ENCODE measurements around the gene KIF7.

Gene KIF7

GRCh38 chr15:89648106-89649012 lies 6.9 kb downstream of the KIF7 start:
- H3K36me3 ChIP-seq (ENCODE audit: control insufficient read depth in 2 of 2, insufficient read depth in 2 of 2, low read length in 2 of 2): no peaks in the 10 kb centered on the region
- H3K9me3 ChIP-seq (ENCODE audit: control insufficient read depth in 2 of 2, low read length in 2 of 2): no peaks in the 10 kb centered on the region
- H3K4me1 ChIP-seq (ENCODE audit: control insufficient read depth in 2 of 2, insufficient read depth in 2 of 2, low read length in 2 of 2): peaks cover 3 to 4% of the 10 kb centered on the region in 2 donors
- H3K4me3 ChIP-seq (ENCODE audit: low read length in 2 of 2): no peak overlapping the region
- H3K27me3 ChIP-seq (ENCODE audit: control insufficient read depth in 2 of 2, insufficient read depth in 2 of 2, low read length in 2 of 2): no peaks in the 10 kb centered on the region
- H3K9ac ChIP-seq (ENCODE audit: low read depth in 1 of 2, low read length in 2 of 2): no peak overlapping the region
- H3K27ac ChIP-seq (ENCODE audit: low read depth in 2 of 2, low read length in 2 of 2): no peak overlapping the region

- Histone ChIP-seq H3K4me1 (ENCODE audit: control insufficient read depth in 2 of 2, insufficient read depth in 2 of 2, low read length in 2 of 2) (peaks cover 3 to 4% of the 10 kb centered on the region in 2 donors), H3K9ac (ENCODE audit: low read depth in 1 of 2, low read length in 2 of 2) (peak overlapping the region in 1 of 2 donors; percentile 36), H3K9me3 (ENCODE audit: control insufficient read depth in 2 of 2, low read length in 2 of 2) (no peaks in the 10 kb centered on the region), H3K36me3 (ENCODE audit: control insufficient read depth in 2 of 2, insufficient read depth in 2 of 2, low read length in 2 of 2) (no peaks in the 10 kb centered on the region), H3K4me3 (ENCODE audit: low read length in 2 of 2) (peak overlapping the region; percentile 51 to 66), H3K27ac (ENCODE audit: low read depth in 2 of 2, low read length in 2 of 2) (no peak overlapping the region), H3K27me3 (ENCODE audit: control insufficient read depth in 2 of 2, insufficient read depth in 2 of 2, low read length in 2 of 2) (no peaks in the 10 kb centered on the region)
These were observed 7.9 kb downstream of the KIF7 start for GRCh38 chr15:89647191-89647851.

- peaks cover 3 to 4% of the 10 kb centered on the region in 2 donors for H3K4me1 ChIP-seq (ENCODE audit: control insufficient read depth in 2 of 2, insufficient read depth in 2 of 2, low read length in 2 of 2)
- no peaks in the 10 kb centered on the region for H3K36me3 ChIP-seq (ENCODE audit: control insufficient read depth in 2 of 2, insufficient read depth in 2 of 2, low read length in 2 of 2)
These were observed 8.7 kb downstream of the KIF7 start for GRCh38 chr15:89646416-89647141.

GRCh38 chr15:89645680-89646079 lies 9.6 kb downstream of the KIF7 start:
- H3K4me3 ChIP-seq (ENCODE audit: low read length in 2 of 2): no peak overlapping the region
- H3K4me1 ChIP-seq (ENCODE audit: control insufficient read depth in 2 of 2, insufficient read depth in 2 of 2, low read length in 2 of 2): peaks cover 3 to 4% of the 10 kb centered on the region in 2 donors
- no peaks in the 10 kb centered on the region for H3K9me3 ChIP-seq (ENCODE audit: control insufficient read depth in 2 of 2, low read length in 2 of 2)
- no peak overlapping the region for H3K9ac ChIP-seq (ENCODE audit: low read depth in 1 of 2, low read length in 2 of 2)
- no peak overlapping the region for H3K27ac ChIP-seq (ENCODE audit: low read depth in 2 of 2, low read length in 2 of 2)
- no peaks in the 10 kb centered on the region for H3K36me3 ChIP-seq (ENCODE audit: control insufficient read depth in 2 of 2, insufficient read depth in 2 of 2, low read length in 2 of 2)
- H3K27me3 ChIP-seq (ENCODE audit: control insufficient read depth in 2 of 2, insufficient read depth in 2 of 2, low read length in 2 of 2): no peaks in the 10 kb centered on the region

More at GRCh38 chr15:89646416-89647141, 8.7 kb downstream of the KIF7 start:
- Histone ChIP-seq H3K4me3 (ENCODE audit: low read length in 2 of 2) (no peak overlapping the region), H3K27me3 (ENCODE audit: control insufficient read depth in 2 of 2, insufficient read depth in 2 of 2, low read length in 2 of 2) (no peaks in the 10 kb centered on the region), H3K9me3 (ENCODE audit: control insufficient read depth in 2 of 2, low read length in 2 of 2) (no peaks in the 10 kb centered on the region), H3K9ac (ENCODE audit: low read depth in 1 of 2, low read length in 2 of 2) (no peak overlapping the region), H3K27ac (ENCODE audit: low read depth in 2 of 2, low read length in 2 of 2) (no peak overlapping the region)

GRCh38 chr15:89642106-89642505 lies 13.2 kb downstream of the KIF7 start:
- no peaks in the 10 kb centered on the region for H3K27me3 ChIP-seq (ENCODE audit: control insufficient read depth in 2 of 2, insufficient read depth in 2 of 2, low read length in 2 of 2)
- H3K36me3 ChIP-seq (ENCODE audit: control insufficient read depth in 2 of 2, insufficient read depth in 2 of 2, low read length in 2 of 2): no peaks in the 10 kb centered on the region
- no peak overlapping the region for H3K4me3 ChIP-seq (ENCODE audit: low read length in 2 of 2)
- no peaks in the 10 kb centered on the region for H3K9me3 ChIP-seq (ENCODE audit: control insufficient read depth in 2 of 2, low read length in 2 of 2)
- H3K4me1 ChIP-seq (ENCODE audit: control insufficient read depth in 2 of 2, insufficient read depth in 2 of 2, low read length in 2 of 2): peaks cover 0 to under 1% of the 10 kb centered on the region in 2 donors
- no peak overlapping the region for H3K9ac ChIP-seq (ENCODE audit: low read depth in 1 of 2, low read length in 2 of 2)
- H3K27ac ChIP-seq (ENCODE audit: low read depth in 2 of 2, low read length in 2 of 2): no peak overlapping the region

GRCh38 chr15:89641053-89641452 lies 14.2 kb downstream of the KIF7 start:
- Histone ChIP-seq H3K4me3 (ENCODE audit: low read length in 2 of 2) (no peak overlapping the region), H3K27me3 (ENCODE audit: control insufficient read depth in 2 of 2, insufficient read depth in 2 of 2, low read length in 2 of 2) (no peaks in the 10 kb centered on the region), H3K9ac (ENCODE audit: low read depth in 1 of 2, low read length in 2 of 2) (no peak overlapping the region), H3K27ac (ENCODE audit: low read depth in 2 of 2, low read length in 2 of 2) (no peak overlapping the region), H3K9me3 (ENCODE audit: control insufficient read depth in 2 of 2, low read length in 2 of 2) (no peaks in the 10 kb centered on the region), H3K36me3 (ENCODE audit: control insufficient read depth in 2 of 2, insufficient read depth in 2 of 2, low read length in 2 of 2) (no peaks in the 10 kb centered on the region), H3K4me1 (ENCODE audit: control insufficient read depth in 2 of 2, insufficient read depth in 2 of 2, low read length in 2 of 2) (no peaks in the 10 kb centered on the region)

GRCh38 chr15:89640245-89640644 lies 15.0 kb downstream of the KIF7 start:
- H3K9ac ChIP-seq (ENCODE audit: low read depth in 1 of 2, low read length in 2 of 2): no peak overlapping the region
- H3K36me3 ChIP-seq (ENCODE audit: control insufficient read depth in 2 of 2, insufficient read depth in 2 of 2, low read length in 2 of 2): no peaks in the 10 kb centered on the region
- H3K9me3 ChIP-seq (ENCODE audit: control insufficient read depth in 2 of 2, low read length in 2 of 2): no peaks in the 10 kb centered on the region
- H3K4me1 ChIP-seq (ENCODE audit: control insufficient read depth in 2 of 2, insufficient read depth in 2 of 2, low read length in 2 of 2): no peaks in the 10 kb centered on the region
- no peaks in the 10 kb centered on the region for H3K27me3 ChIP-seq (ENCODE audit: control insufficient read depth in 2 of 2, insufficient read depth in 2 of 2, low read length in 2 of 2)
- H3K4me3 ChIP-seq (ENCODE audit: low read length in 2 of 2): no peak overlapping the region
- H3K27ac ChIP-seq (ENCODE audit: low read depth in 2 of 2, low read length in 2 of 2): no peak overlapping the region

- no peak overlapping the region for H3K27ac ChIP-seq (ENCODE audit: low read depth in 2 of 2, low read length in 2 of 2)
- no peaks in the 10 kb centered on the region for H3K9me3 ChIP-seq (ENCODE audit: control insufficient read depth in 2 of 2, low read length in 2 of 2)
- no peak overlapping the region for H3K4me3 ChIP-seq (ENCODE audit: low read length in 2 of 2)
- no peaks in the 10 kb centered on the region for H3K27me3 ChIP-seq (ENCODE audit: control insufficient read depth in 2 of 2, insufficient read depth in 2 of 2, low read length in 2 of 2)
- no peaks in the 10 kb centered on the region for H3K4me1 ChIP-seq (ENCODE audit: control insufficient read depth in 2 of 2, insufficient read depth in 2 of 2, low read length in 2 of 2)
- H3K36me3 ChIP-seq (ENCODE audit: control insufficient read depth in 2 of 2, insufficient read depth in 2 of 2, low read length in 2 of 2): peaks cover 12 to 28% of the 10 kb centered on the region in 2 donors
- H3K9ac ChIP-seq (ENCODE audit: low read depth in 1 of 2, low read length in 2 of 2): no peak overlapping the region
These were observed 21.7 kb downstream of the KIF7 start for GRCh38 chr15:89633585-89633984.

GRCh38 chr15:89632563-89633430 lies 22.5 kb downstream of the KIF7 start:
- no peak overlapping the region for H3K4me3 ChIP-seq (ENCODE audit: low read length in 2 of 2)
- H3K27me3 ChIP-seq (ENCODE audit: control insufficient read depth in 2 of 2, insufficient read depth in 2 of 2, low read length in 2 of 2): no peaks in the 10 kb centered on the region
- no peaks in the 10 kb centered on the region for H3K4me1 ChIP-seq (ENCODE audit: control insufficient read depth in 2 of 2, insufficient read depth in 2 of 2, low read length in 2 of 2)
- no peak overlapping the region for H3K9ac ChIP-seq (ENCODE audit: low read depth in 1 of 2, low read length in 2 of 2)
- no peaks in the 10 kb centered on the region for H3K9me3 ChIP-seq (ENCODE audit: control insufficient read depth in 2 of 2, low read length in 2 of 2)
- no peak overlapping the region for H3K27ac ChIP-seq (ENCODE audit: low read depth in 2 of 2, low read length in 2 of 2)
- H3K36me3 ChIP-seq (ENCODE audit: control insufficient read depth in 2 of 2, insufficient read depth in 2 of 2, low read length in 2 of 2): peaks cover 12 to 28% of the 10 kb centered on the region in 2 donors

Measured in mucosa of rectum (tissue), 2 donors.